Epidermal melanocyte (primary cell): Measurements from ENCODE around the gene MYH4.

Experiments used
- DNase-seq: peaks from one replicate; pipeline ENCODE4 v3.0.0; 2011; ENCODE audit warnings: low spot score; ENCODE audit not compliant: insufficient read length

The MYH4 gene

DNA sequence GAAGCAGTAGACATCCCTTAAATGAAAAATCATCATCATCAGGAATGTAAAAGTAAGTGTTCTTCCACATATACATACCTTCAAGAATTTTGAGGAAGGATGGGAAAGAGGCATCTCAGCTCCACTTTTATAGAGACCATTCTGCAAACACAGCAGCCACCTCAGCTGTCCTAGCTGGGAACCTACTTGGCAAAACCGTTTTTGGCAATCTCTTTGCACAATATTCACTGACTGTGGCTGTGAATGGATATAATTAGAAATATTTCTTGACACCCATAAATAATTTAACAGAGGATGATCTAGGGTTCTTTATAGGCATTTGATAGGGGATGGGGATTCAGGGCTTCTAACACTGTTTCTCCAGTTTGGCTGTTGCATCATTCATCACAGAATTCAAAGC is at the start of gene MYH4:
TSS of gene MYH4 (minus strand) at position 101 of the 400 bp plus-strand sequence. CDS start 2,814 bp downstream, outside the sequence.
- DNase-seq = no peak

DNA sequence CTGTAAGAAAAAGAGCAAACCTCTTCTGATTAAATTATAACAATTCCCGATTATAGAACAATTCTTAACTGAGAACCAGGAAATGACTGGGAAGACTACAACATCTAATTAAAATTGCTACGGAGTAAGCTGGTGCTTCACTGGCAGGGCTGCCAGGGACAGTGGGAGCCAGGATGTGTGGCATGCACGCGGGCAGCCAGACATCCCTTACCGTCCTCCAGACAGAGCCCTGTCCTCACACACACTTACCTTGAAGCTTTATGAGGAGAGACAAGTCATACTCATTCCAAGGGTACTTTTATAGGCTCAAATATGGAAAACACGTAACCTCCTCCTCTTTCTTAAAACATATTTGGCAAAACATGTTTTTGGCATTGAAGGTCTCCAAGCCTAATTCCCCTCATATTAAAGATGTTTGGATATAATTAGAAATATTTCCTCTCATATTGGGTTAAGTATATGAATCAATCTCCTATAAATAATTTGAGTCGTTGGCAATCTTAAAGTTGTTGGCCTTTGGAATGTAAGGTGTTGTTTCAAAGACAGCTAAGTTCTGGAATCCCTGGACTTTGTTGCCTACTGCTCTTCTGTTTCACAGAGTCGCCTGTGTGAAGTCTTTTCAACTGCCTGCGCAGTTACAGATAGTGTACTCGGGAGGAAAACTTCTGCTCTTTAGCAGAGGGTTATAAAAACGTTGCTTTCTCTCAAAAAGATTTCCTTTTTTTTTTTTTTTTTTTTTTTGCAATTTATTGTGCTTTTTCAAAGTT is 49.1 kb upstream of the MYH4 start, which contains the start of gene MYH1:
TSS of gene MYH1 (minus strand) at position 272 of the 767 bp plus-strand sequence. CDS start 1,900 bp downstream, outside the sequence.
- DNase-seq = no peak

DNA sequence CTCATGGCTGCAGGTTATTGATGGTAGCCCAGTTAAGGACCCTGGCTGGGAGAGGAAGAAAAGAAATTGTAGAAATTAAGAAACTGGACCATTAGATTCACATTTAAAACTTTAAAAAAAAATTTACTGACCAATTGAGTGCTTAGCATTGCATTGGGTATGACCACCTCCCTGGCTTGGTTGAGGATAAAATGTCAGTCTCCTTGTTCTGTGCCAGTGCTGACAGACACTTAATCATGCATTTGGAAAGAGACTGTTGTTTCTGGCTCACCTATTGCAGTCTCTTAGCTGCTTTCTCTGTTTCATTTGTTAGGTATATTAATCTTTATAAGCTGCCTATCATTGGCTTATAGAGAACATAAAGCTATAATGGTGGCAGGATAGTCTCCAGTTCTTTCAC is 47.3 kb upstream of the MYH4 start:
- no peak for DNase-seq

DNA sequence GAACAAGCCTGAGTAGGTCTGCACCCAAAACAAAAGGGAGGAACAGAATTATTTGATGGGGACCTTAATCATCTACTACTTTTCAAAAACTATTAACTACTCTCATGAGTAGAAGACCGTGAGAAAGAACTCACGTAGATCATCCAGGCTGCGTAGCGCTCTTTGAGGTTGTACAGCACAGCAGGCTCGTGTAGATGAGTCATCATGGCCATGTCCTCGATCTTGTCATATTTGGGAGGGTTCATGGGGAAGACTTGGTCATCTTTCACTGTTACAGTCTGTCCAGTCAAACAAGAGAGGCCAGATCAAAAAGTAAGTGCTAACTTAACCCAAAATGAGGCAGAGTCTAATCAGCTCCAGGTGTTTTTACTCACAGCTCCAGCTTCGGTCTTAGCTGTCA is 46.7 kb upstream of the MYH4 start:
- DNase-seq = no peak

DNA sequence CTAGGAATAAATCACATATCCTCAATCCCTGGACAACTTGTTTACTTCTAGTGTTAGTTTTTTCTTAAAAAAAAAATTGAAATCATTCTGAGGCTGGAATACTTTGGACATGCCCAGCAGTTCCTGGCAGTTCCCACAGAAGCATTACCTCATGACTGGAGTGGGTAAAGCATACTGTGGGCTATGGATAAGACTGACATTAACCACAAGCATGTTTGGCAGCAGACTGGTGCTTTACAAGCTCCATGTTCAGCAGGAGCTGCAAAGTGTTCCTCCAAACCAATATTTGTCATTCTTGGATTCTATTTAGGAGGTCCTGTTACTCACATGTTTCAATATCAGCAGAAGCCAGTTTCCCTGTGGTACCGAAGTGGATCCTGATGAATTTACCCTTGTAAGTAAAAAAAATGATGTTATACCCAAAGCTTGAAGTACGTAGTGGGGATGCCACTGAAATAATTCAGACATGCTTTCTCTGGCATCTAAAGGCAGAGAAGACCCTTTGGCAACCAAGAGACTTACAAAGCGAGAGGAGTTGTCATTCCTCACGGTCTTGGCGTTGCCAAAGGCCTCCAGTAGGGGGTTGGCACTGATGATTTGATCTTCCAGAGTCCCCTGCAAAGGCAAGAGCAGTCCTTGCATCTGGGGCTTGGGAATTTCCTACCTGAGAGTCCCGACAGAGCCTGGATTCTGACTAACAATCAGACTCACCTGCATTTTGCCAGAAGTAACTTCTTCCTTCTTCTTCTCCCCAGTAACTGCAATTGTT is 44.1 kb upstream of the MYH4 start:
- no peak for DNase-seq

DNA sequence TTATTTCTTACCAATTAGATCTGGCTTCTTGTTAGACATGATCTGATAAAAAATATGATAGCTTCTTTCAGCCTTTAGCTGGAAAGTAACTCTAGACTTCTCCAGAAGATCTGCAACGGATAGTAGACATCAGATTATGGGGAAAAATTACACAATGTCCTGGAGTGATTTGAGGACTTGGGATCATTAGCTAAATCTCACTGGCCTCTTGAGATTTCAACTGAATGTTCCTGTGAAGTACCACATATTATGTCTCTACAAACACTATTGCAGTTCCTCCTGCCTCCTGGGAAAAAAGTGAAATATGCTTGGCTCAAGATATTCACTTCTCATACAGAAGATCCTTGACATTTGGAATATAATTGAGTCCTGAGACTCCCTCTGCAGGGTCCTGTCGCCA is 43.5 kb upstream of the MYH4 start:
- DNase-seq = no peak

DNA sequence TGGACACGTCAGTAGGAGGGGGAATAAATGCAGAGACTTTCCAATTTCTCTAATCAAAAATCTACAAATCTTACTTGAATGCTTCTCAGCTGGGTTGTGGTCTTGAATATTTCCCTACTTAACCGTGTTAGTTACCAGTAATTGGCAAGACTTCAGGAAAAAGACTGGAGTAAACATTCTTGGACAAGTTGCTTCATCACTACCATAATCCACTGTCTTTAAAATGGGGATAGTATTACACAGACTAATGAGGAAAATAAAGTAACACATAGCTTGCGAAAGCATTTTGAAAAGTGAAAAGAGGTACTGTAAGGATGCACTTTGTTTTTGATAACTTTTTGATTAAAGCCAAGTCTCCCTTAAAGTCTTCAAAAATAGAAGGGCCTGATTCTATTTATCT is 30.6 kb upstream of the MYH4 start:
- DNase-seq = no peak

DNA sequence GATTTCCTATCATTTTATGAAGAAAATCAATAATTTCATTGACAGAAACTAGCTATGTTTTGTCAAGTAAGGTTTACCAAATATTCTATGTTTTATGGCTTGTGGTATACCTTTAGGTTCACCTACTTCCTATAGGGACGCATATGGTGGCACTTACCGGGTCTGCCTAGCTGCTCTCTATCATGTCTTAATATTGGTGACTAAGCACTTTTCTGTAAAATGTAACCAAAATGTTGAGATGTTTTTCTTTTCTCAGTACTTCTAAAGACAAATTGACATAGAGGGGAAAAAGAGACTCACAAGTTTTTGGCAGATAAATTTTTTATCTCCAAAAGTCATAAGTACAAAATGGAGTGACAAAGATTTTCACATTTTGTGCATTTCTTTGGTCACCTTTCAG is 22.6 kb upstream of the MYH4 start:
- DNase-seq = no peak

DNA sequence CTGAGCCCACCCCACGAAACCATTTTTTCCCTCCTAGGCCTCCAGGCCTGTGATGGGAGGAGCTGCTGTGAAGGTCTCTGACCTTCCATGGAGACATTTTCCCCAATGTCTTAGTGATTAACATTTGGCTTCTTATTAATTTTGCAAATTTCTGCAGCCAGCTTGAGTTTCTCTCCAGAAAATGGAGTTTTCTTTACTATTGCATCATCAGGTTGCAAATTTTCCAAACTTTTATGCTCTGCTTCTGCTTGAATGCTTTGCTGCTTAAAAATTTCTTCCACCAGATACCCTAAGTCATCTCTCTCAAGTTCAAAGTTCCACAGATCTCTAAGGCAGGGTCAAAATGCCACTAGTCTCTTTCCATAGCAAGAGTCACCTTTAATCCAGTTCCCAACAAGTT is 12.9 kb upstream of the MYH4 start:
- no peak for DNase-seq

DNA sequence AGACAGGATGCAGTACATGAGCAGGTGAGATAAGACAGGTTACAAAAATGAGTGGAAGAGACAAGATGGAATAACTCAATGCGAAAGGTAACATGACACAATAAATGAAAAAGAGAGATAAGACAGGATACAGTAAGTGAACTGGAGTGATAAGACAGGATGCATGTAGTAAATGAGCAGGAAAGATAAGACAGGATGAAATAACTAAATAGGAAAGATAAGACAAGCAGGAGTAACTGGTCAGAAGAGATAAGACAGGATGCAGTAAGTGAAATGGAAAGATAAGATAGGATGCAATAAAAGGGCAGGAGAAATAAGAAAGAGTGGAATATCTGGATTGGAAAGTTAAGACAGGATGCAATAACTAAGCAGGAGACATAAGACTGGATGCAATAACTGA is 8.3 kb upstream of the MYH4 start:
- DNase-seq = no peak

DNA sequence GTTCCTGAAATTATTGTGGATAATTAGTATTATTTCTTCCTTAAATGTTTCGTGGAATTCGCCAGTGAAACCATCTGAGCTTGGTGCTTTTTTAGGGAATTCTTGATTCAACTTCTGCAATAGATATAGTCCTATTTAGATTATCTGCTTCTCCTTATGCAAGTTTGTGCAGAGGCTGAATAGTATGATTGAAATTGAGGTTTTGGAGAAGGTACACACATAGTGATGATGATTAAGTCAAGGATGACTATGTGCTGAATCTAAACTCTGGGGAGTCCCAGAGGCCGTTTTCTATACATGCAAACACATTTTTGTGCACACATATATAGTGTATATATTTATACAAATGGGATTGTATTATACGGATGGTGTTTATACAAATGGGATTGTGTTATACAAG is 5.2 kb upstream of the MYH4 start:
- DNase-seq = no peak

DNA sequence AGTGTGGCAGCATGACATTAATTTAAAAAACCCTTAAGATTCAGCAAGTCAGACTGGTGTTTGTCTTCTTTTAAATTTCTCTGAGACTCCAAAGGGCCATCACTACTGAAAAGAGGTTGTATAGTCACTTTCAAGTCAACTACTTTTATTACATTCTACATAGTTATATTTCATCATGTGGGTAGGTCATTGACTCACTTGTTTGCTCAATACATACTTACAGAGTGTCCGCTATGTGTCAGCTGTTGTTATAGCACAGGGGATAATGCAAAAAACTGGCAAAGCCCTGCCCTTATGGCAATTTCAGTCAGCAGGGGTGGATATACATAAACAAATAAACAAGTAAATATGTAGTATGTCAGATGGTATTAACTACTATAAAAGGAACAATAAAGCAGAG is 2.5 kb upstream of the MYH4 start:
- no peak for DNase-seq

DNA sequence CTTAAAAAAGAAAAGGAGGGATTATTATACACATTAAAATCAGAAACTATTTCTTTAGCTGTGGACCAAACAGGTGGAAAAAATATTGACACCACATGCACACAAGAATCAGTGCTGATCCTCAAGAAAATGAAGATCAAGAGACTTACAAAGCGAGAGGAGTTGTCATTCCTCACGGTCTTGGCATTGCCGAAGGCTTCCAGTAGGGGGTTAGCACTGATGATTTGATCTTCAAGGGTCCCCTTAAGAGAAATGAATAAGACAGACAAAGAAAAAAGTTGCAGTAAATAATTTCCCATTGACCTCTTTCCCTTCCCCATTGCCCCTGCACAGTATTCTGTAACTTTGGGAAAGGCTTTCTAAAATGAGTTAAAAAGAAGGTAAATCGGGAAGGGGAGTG is 6.0 kb downstream of the MYH4 start:
- DNase-seq = no peak

DNA sequence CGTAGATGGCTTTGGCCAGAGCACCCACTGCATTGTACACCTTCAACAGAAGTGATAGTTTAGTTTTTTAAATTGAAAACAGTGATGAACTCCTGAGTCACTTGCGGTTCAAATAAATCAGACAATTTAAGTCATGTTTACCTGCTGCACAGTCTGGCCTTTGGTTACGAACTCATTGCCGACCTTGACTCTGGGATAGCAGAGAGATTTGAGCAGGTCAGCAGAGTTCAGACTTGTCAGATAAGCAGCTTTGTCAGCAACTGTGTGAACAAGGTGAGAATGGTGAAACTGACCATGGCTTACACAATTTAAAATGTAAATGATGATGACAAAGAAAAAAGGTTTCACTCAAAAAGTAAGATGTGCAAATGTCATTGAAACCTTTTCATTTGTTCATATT is 9.3 kb downstream of the MYH4 start:
- no peak for DNase-seq

DNA sequence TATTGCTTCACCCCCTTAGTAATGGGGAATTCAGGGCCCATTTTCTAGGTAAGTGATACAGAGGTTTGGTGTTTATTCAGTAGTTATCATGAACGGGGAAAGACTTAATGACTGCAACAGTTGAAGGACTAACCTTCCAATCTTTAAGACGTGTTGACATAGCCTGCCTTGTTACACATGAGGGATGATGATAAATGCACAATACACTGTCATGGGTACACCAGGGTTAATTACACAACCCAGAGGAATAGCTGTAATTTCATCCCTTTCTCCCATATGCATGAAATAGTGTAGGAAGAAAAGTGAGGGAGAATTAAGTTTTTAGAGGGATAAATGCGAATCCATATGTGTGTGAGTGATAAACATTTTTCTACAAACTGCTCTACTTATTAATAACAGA is 10.7 kb downstream of the MYH4 start:
- DNase-seq = no peak

DNA sequence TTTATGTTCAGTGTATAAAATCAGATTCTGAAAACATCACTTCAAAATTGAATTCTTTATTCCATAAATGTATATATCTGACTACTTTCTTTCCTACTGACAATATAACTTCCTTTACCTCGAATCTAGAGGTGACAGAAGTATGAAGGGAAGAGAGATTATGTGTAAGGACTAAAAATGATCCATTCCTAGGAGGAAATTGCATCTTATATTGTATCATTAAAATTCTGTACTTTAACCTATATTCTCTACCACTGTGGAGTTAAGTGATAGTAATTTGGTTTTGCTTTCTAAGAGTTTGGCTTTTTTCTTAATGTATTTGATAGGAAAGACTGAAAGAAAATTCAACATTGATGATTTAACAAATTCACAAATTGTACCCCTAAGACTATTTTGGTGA is 11.4 kb downstream of the MYH4 start:
- no peak for DNase-seq

DNA sequence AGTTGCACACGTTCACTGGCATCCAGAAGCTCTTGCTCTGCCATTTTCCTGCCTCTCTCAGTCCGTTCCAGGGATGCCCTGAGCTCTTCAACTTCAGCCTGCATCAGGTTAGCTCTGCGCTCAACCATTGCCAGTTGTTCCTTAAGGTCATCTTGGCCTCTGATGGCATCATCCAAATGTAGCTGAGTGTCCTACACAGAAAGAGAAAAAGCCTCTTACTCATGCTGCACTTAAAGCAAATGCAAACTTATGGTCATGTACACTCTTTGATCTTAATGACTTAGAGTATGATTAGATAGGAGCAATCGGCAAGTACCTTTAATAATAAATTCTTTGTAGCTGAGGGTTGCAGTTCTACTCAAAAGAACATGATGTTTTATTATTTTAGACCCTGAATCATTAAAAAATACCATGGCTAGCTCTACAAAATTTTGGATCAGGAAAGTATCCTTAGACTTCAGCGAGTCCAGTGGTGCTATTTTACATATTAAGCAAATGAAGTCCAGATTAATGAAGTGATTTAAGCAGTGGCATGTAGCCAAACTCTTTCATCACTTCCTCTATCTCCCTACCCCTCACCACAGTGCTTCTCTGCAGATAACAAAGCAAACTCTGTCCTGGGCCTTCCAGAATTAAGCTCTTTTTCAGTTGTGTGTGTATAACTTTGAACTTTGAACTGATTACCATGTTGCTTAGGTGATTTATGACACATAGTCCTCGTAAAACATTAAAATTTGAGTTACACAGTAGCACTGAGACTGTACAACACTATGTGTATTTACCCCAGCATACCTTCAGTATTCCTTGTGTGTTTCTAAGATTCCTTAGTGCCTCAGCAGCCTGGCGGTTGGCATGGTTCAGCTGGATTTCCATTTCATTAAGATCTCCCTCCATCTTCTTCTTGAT is 22.1 kb downstream of the MYH4 start:
- no peak for DNase-seq

DNA sequence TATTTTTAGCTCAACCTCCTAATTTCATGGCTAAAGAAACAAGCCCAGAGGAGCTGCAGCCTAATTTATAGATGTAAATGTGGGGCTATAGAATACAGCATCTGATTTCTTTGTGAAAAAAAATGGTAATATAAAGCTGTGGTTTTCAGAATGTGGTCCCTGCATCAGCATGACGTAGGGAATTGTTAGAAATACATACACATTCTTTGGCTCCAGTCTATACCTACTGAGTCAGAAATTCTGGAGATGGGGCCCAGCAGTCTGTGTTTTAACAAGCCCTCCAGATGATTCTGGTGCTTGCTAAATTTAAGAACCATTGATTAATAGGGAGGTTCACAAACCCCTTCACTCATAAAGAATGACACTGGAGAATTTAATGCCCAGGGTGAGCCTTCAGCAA is 29.5 kb downstream of the MYH4 start:
- DNase-seq = no peak

DNA sequence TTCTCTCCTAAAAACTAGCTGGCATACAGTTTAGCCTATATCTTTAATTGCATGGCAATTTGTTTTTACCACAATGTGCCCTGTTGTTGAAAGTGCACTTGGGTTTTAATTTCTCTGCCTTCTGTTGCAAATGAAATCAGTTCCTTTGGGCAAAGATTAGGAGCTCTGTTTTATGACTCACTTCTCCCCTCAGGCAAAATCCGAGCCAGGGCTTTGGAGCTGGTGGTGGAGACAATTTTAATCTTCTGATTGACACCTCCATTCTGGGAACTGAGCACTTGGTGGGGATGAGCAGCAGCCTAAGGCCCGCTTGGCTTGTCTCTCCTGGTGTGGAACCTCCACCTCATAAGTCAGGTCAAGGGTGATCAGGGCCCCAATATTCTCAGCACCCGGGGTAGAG is 34.3 kb downstream of the MYH4 start:
- DNase-seq = no peak

DNA sequence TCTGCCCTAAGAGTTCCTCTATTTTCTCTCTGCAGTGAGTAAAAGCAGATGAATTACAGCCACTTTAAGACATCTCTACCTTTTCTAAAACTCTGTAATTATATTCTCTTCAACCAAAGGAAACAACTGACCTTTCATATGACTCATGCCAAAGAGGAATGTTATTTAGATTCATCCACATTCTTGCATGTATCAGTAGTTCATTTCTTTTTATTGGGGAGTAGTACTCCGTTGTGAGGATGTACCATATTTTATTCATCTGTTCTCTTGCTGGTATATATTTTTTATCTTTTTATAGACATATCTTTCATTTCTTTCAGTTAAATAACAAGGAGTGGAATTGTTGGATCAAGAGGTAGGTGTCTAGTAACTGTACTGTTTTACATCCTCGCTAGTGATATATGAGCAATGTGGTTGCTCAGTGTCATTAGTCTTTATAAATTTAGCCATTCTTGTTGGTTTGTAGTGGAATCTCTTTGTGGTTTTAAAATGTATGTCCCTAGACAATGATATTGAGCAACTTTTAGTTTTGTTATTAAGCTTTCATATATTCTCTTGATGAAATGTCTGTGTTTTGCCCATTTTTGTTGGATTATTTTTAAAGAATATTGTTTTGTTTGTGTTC is 39.8 kb downstream of the MYH4 start:
- no peak for DNase-seq

DNA sequence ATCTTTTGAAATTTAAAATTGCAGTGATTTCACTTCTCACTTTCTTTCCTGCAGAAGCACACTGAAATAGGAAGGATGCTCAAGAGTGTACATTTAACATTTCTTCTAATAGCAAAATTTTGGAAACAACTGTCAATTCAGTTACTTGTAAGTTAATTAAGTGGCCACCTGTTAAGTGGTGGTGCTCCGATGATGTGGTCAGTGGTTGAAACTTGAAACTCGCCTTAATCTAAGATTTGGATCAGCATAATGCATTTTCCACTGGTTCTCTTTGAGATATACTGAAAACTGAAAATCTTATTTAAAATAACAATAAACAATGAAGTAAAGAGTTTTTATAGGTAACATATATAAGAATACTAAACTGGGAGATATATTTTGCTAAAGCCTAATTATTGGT is 40.6 kb downstream of the MYH4 start:
- no peak for DNase-seq
